GM21786 (cell line): ENCODE data around the gene PGS1.

ENCODE experiments used
- ATAC-seq: cut with Tn5 transposase; IDR thresholded peaks from one replicate; pipeline ENCODE4 v1.9.1; 2021; ENCODE audit not compliant: unreplicated experiment

PGS1 gene

GRCh38 chr17:78345791-78346494, 32.5 kb upstream of the PGS1 start:
- no peak for ATAC-seq

GRCh38 chr17:78346605-78347250, 31.7 kb upstream of the PGS1 start:
- ATAC-seq = no peak

- no peak for ATAC-seq
Measured at GRCh38 chr17:78347453-78347852, 31.0 kb upstream of the PGS1 start.

DNA sequence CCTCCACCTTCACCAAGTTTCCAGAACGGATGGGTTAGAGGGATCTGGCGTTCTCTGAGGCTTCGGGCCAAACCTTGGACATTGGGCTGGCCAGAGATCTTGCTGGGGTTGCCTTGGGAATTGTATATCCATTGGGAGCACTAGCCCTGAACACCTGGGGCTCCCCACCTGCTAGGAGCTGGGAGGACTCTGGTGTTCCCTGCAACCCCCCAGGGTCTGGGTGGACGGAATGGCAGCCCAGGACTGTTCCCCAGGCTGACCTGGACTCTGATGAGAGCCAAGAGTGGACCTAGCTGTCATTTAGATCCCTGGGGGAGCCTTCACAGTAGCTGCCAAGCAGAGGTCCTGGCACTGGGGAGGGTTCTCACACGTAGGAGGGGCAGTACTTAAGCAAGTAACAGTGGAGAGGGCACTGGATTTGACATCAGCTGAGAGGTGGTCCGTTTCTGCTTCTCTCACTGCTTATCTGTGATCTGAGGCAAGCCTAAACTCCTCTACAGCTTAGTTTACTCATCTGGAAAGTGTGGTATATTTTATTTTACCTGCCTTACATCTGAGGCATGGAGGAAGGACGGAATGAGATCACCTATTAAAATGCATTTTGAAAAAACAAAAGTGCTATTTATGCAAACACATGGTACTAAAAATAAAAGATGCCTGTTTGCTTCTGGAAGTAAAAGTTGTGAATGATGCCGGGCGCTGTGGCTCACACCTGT, 30.2 kb upstream of the PGS1 start:
- ATAC-seq = no peak

GRCh38 chr17:78349891-78350642, 28.4 kb upstream of the PGS1 start:
- ATAC-seq = no peak

- ATAC-seq = no peak
Measured at GRCh38 chr17:78351449-78352006, 26.9 kb upstream of the PGS1 start.

DNA sequence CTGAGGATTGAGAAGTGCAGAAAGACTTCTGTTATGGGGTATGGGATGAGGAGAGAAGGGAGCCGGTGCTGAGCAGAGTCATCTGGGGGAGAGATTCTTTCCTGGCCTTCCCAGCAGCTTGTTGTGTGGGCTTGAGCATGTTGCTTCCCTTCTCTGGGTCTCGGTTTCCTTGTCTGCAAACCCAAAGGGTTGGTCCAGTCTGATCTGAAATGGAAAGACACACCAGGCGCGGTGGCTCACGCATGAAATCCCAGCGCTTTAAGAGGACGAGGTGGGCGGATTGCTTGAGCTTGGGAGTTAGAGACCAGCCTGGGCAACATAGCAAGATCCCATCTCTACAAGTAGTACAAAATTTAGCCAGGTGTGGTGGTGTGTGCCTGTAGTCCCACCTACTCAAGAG, 24.6 kb upstream of the PGS1 start:
- no peak for ATAC-seq

- ATAC-seq = no peak
Measured at GRCh38 chr17:78355045-78355641, 23.3 kb upstream of the PGS1 start.

DNA sequence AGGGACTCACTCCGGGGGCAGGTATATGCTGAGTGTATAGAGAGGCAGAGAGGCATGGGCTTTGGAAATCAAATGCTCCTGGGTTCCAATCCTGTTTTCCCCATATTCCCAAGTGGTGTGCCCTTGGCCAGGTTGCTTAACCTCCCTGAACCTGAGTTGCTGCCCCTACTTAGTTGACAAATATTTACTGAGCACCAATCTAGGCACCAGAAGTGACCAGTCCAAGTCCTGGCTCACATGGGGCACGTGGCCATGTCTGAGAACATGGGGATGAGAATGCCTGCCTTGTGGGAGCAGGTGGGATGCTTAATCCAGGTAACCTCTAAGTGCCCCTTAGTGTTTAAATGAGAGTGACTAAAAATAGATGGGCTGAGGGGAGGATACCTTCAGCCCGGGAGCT, 22.7 kb upstream of the PGS1 start:
- ATAC-seq = no peak

DNA sequence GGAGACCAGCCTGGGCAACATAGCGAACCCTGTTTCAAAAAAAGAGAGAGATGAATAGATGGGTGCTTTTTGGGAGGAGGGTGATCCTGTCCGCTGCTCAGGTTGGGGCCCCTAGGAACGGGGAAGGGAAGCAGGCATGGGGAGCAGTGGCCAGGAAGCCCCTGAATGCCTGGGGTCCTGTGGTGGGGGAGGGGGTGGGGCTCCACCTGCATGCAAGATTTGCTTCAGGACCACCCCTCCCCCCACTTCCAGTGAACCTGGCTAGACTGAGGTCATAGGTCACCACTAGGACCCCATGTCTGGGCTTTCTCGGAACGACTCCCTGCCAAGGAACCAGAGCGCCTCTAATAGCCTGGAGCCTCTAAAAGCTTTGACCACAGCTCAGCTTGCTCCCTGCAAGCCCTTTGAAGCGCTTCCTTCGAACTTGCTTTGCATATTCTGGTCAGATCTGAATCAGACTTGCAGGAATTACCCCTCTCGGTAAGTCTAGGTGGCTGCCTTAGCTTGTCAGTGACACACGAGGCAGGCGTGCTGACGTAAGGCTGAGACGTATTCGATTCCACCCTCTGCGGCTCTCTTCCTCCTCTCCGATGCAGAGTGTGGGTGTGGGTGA, 22.2 kb upstream of the PGS1 start:
- peak; percentile 59 for ATAC-seq

DNA sequence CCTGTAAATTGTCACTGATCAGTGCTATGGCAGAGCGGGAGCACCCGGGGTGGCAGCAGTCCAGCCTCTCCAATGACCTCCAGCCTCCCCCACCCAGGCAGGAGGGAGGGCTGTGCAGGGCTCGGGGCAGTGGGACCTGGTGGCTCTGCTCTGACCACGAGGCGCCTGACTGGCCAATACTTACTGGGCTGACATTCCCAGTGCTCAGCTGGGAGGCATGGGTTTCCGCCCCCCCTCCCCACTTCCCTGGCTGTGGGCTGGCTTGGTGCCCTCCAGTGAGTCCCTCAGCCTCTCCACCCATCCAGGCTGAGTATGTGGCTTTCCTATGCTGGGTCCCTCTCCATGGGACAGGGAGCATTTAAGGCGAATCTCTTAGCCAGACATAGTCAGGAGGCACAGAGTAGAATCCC, 21.3 kb upstream of the PGS1 start:
- no peak for ATAC-seq

DNA sequence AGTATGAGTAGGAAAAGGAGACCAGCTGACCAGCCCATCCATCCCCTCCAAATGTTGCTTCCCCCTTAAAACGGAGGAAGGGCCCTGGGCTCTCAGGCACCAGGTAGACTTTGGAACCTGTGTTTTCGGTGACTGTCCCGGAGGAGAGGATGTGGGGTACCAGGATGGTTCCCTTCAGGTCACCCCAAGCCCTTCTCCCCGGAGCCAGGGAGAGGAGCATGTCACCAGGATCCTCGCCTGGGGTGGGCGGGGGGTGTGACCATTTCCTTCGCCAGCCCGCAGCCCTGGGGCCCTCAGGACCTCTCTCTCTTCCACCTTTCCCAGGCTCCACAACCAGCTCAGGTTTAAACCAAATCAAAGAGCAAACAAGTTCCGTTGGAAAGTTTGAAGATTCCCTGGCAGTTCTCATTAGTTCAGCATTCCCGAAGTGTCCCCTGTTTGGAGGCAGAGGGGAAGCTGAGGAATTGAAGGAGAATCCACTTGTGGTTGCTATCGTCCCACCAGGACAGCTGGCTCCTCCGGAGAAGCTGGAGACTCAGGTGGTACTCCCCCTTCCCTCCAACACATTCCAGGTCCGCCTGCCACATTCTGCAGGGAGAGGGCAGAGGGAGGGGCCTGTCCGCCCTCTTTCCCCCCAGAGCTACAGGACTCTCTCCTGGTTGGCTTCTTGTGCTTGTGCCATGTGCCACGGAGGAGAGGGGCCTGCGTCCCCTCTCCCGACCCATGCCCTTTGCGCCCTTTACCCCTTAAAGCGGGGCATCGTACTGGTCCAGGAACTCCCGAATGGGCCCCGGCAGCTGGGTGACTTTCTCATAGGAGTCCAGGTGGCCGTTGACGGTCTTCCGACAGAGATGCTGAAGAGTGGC, 20.5 kb upstream of the PGS1 start:
- no peak for ATAC-seq

- no peak for ATAC-seq
Measured at GRCh38 chr17:78358538-78359320, 19.7 kb upstream of the PGS1 start.

DNA sequence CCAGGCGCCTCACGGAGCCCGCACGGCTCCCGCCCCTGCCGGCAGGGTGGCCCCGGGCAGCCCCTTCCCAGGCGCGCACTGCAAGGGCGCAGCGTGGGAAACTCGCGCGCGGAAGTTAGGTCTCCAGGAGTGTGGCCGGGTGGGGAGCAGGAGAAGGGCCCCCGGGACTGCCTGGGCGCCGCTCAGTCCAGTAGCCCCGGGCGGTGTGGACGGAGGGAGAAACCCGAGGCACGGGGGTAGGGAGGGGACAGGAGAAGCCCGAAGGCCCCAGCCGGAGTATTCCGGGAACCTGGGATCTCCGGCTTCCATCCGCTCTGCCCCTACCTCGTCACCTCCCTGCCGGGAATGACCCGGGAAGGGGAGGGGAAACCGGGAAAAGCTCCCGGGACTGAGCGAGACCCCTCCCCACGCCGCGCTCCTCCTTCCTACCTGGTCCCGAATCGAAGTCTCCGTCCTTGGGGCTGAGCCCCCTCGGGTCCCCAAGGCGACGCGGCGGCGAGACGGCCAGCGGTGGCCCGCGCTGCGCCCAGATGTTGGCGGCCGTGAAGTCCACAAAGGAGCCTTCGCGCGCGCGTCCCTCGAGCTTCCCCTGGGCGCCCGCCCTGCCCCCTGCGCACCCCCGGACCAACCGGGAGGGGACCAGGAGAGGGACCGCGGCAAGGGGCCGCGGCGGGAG, 19.0 kb upstream of the PGS1 start:
- ATAC-seq = no peak

- ATAC-seq = peak; percentile 26
Measured at GRCh38 chr17:78359997-78360370, 18.5 kb upstream of the PGS1 start, which contains the start of gene SOCS3. Gene SOCS3 (minus strand): TSS chr17:78360077. CDS start chr17:78359095, 982 bp downstream.

GRCh38 chr17:78360371-78361224, 17.9 kb upstream of the PGS1 start:
- ATAC-seq = peak; percentile 28

GRCh38 chr17:78361225-78361701, 17.2 kb upstream of the PGS1 start:
- no peak for ATAC-seq
